NT2/D1 (cell line): Measurements from ENCODE around the gene POLE3.

Source experiments
- YY1 ChIP-seq: IDR thresholded peaks from 2 replicates; pipeline ENCODE4 v1.6.1; 2011; ENCODE audit not compliant: insufficient read length, insufficient read depth
- ZNF274 ChIP-seq: IDR thresholded peaks from 2 replicates; pipeline ENCODE4 v1.6.1; 2011; ENCODE audit warnings: mild to moderate bottlenecking, low read depth, low read length

DNA sequence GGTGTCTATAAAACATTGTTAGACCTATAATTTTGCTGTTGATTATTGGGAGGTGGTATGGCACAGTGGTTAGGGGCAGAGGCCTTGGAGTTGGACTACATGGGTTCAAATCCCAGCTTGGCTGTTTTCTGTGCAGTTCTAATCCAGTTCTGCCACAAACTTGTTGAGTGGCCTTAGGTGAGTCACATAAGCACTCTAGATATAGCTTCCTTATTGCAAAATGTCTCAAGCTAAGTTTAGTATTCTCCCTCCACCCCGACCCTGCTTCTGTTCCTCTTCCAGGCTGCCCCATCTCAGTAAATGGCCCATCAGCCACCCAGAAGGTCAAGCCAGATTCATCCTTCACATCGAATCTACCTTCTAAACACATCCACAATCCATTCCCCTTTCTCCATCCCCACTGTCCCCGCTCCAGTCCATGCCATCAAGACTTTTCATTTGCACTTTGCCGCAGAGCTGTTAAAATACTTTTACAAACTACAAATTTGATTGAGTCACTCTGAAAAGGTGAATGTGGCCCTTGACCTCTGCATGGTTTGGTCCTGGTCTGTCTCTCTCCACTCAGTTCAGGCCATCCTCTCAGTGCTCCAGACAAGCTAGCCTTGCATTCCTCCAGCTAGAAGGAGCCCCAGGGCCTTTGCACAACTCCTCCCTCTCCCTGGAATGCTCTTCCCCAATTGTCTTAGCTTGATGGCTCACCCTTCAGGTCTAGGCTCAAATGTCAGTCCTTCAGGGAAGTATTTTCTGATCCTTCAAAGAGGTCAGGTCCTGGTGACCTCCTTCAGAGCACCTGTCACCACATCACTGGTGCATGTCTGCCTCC lies 23.7 kb downstream of the POLE3 start:
- TF ChIP-seq ZNF274 (no peak), YY1 (no peak)
